ENCODE data around the gene FANCE.
"Not testable (repeated sequence)": the region's sequence is repeated elsewhere in the genome, so short reads cannot be mapped to it uniquely, and the experiment has no call there.

FANCE gene

DNA sequence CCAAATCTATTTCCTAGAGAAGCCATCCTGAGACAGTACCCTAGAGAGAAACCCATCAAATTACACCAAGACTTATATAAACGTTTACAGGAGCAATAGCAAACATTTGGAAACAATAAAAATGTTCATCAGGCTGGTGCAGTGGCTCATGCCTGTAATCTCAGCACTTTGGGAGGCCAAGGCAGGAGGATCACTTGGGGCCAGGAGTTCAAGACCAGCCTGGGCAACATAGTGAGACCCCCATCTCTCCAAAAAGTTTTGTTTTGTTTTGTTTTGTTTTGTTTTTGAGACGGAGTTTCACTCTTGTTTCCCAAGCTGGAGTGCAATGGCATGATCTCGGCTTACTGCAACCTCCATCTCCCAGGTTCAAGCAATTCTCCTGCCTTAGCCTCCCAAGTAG is 19.4 kb upstream of the FANCE start:
- DNase-seq: not testable (repeated sequence)

GRCh38 chr6:35435074-35435837 is 16.9 kb upstream of the FANCE start:
- no peak for DNase-seq

DNA sequence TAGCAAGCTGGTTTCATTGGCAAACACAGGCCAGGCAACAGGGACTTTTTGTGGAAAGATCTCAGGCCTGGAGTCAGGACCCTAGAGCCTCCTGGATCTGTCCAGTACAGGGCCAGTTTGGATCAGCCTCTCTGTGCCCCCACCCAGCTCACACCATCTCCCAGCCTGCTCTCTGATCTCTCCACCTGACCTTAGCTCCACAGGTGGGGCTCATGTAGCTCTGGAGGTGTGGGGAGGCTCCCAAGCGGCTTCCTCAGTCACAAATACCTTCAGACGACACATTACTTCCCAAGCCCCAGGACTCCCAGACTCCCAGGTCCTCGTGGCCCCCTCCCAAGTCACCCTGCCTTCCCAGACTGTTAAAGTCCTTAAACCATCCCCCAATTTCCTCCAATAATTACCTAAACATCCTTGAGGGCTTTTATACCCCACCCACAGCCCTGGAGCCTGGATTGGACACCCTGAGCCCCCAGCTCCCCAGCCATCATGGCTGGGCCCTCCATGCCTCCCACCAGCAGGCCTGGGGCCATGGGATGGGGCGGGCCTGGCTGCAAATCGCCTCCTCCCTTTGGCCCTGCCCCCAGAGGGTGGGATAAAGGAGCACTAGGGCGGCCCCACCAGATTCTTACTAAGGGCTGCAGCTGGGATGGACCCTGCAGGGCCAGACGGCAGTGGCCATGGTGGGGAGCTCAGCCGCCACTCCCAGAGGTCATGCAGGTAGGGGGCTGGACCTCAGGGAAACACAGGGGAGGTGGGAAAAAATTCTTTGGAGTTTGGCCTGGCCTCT is 15.9 kb upstream of the FANCE start:
- DNase-seq: no peak

- DNase-seq: not testable (repeated sequence)
Observed at GRCh38 chr6:35438378-35439065, 13.6 kb upstream of the FANCE start.

- no peak for DNase-seq
Observed at GRCh38 chr6:35439308-35439707, 12.8 kb upstream of the FANCE start.

GRCh38 chr6:35441205-35441604 is 10.9 kb upstream of the FANCE start:
- no peak for DNase-seq

- no peak for DNase-seq
Observed at GRCh38 chr6:35441642-35442041, 10.5 kb upstream of the FANCE start.

DNA sequence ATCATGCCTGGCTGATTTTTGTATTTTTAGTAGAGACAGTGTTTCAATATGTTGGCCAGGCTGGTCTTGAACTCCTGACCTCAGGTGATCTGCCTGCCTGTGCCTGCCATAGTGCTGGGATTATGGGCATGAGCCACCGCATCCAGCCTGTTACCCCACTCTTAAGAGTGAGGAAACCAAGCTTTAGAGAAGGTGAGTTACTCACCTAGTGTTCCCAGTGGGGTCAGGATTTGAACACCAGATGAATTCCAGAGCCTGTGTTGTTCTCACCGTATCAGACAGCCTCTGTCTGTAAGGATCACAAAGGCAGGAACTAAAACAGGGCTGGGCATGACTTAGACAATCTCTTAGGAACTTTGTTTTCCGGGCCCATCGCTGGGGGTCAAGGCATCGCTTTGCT is 9.4 kb upstream of the FANCE start:
- no peak for DNase-seq

- no peak for DNase-seq
Observed at GRCh38 chr6:35443341-35444030, 8.7 kb upstream of the FANCE start.

- peak; percentile 9 for DNase-seq
Observed at GRCh38 chr6:35445691-35446090, 6.4 kb upstream of the FANCE start.

GRCh38 chr6:35448191-35448590 is 3.9 kb upstream of the FANCE start:
- no peak for DNase-seq

DNA sequence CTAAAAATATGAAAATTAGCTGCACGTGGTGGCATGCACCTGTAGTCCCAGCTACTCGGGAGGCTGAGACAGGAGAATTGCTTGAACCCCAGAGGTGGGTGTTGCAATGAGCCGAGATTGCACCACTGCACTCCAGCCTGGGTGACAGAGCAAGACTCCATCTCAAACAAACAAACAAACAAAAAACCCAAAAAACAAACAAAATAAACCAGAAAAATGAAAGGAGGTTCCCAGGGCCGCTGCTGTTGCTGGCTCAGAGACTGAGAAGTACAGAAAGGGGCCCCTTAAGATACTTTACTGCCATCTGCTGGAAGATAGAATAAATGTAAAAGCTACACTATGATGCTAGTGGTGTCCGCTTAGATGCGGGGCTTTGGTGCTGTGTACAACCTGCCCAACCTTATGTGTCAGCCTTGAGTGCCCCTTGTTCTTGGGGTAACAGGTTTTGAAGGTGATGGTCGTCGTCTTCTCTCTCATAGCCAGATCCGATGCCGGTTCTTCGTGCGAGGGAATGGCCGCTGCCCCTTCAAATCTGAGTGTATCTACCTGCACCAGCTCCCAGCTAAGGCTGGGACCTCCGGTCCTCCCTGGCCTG is 2.8 kb upstream of the FANCE start:
- peak; percentile 80 for DNase-seq

- DNase-seq: no peak
Observed at GRCh38 chr6:35451354-35452182, 570 bp upstream of the FANCE start.

- DNase-seq: no peak
Observed at GRCh38 chr6:35453236-35453635, 1.1 kb downstream of the FANCE start.

GRCh38 chr6:35454391-35455110 is 2.4 kb downstream of the FANCE start:
- DNase-seq: no peak

DNA sequence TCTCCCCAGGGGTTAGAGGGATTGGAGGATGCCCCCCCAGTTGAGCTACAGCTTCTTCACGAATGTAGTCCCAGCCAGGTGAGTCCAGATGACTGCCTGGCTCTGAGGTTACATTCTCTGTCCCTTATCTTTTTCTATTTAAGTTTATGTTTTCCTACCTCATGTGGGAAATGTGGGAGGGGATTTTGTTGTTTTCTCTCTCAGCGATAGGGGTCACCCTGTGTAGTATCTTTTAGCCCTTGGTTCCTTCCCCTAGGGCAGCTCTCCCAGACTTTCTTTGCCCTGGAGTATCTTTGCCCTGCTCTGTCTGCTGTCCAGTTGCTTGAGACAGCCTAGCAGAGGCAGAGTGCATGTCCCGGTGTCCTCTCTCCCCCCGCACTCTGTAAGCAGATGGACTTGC is 5.8 kb downstream of the FANCE start:
- no peak for DNase-seq

GRCh38 chr6:35461270-35461669 is 9.1 kb downstream of the FANCE start:
- DNase-seq: no peak

DNA sequence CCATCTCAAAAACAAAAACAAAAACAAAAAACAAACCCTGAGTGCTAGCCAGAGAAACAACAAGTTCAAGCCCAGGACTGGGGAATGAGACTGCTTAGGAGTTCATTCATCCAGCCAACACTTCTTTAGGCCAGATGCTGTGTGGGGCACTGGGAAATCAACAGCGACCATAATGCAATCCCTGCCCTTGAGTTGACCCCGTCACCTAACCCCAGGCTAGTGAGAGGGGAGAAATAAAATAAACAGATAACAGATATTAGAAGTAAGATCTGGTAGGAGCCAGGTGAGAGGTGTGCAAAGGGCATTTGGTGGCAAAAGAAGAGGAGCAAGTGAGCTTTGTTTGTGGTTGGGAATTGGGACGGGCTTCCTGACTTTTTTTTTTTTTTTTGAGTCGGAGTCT is 11.2 kb downstream of the FANCE start:
- DNase-seq: no peak

GRCh38 chr6:35465646-35466045 is 13.5 kb downstream of the FANCE start:
- no peak for DNase-seq

DNA sequence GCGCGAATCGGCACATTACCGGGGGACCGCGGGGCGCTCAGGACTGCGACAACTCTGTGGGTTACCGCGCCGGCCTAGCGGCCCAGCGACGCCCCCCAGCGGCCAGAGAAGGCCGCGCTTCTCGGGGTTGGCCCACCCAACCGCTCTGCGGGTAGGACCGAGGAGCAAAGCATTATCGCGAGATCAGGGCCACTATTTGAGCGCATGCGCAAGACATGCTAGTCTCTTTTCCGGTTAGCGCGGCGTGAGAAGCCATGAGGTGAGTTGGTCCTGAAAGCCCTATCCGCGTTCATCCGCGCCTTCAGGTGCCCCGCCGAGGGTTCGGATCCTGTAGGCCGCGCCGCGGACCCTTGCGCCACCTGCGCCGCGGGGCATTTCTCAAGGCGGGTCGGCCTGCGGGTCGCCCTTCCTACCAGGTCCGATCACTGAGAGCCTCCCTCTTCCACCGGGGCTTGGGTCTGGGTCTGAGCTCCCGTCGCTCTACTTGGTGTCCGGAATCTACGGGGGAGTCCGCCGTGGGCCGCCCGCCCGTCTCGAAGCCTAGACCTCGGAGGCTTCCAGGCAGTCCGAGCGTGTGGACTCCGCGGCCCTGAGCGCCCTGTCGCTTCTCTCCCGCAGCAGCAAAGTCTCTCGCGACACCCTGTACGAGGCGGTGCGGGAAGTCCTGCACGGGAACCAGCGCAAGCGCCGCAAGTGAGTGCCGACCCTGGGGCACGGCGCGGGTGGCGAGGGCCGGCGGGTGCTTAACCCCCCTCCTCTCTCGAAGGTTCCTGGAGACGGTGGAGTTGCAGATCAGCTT is 16.2 kb downstream of the FANCE start, which contains the start of gene RPL10A:
RPL10A (plus strand) TSS at position 221 of the 799 bp plus-strand sequence; CDS start at position 255, 34 bp downstream.
- peak; percentile 98 for DNase-seq

Data from CD4-positive, alpha-beta T cell treated with Interleukin-12 subunit alpha and Interleukin-12 subunit beta, for 1 hour (primary cell).